Measurements from ENCODE around the gene COQ6.
"Not testable (repeated sequence)": the region's sequence is repeated elsewhere in the genome, so short reads cannot be mapped to it uniquely, and the experiment has no call there.

Gene COQ6

DNA sequence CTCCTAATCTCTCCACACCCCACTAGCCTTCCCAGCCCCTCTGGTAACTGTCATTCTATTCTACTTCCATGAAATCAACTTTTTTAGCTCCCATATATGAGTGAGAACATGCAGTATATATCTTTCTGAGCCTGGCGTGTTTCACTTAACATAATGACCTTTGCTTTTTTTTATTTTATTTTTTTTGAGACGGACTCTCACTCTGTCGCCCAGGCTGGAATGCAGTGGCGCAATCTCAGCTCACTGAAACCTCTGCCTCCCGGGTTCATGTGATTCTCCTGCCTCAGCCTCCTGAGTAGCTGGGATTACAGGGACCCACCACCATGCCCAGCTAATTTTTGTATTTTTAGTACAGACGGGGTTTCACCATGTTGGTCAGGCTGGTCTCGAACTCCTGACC, 38.6 kb downstream of the COQ6 start:
- not testable (repeated sequence) for DNase-seq

DNA sequence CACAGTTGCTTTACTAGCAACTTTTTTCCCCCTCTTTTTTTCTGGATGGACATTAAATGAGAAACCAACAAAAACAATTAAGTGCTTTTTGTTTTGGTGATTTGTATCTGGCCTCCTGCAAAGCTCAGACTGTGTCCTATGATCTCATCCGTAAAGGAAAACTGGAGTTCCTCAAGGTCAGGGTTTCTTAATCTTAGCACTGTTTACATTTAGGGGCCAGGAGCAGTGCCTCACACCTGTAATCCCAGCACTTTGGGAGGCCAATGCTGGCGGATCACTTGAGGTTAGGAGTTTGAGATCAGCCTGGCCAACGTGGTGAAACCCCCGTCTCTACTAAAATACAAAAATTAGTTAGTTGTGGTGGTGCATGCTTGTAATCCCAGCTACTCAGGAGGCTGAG, 41.0 kb downstream of the COQ6 start:
- DNase-seq, result no peak

DNA sequence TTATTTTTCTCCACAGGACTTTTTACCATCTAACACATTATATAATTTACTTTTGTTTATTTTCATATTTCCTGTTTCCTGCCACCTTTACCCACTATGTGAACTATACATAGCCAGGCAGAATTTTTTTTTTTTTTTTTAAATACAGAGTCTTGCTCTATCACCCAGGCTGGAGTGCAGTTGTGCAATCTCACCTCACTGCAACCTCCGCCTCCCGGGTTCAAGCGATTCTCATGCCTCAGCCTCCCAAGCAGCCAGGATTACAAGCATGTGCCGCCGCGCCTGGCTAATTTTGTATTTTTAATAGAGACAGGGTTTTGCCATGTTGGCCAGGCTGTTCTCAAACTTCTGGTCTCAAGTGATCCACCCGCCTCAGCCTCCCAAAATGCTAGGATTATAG, 44.8 kb downstream of the COQ6 start:
- DNase-seq, result not testable (repeated sequence)

DNA sequence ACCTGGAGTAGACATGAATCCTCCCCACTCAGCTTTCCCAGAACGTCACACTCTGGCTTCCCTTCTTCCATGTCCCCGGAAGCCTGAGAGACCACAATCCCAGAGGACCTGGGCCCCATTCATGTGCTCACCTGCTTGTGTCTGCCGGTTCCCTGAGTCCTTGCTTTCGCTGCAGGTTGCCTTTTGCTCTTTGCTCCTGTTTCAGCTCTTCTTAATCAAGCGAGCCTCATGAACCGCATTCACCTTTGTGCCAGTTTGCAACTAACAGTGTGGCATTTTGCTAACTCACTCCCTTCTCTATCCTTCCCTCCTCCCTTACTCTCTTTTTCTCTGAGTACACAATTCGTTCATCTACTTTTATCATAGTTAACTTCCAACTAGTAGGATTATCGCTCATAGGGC, 45.9 kb downstream of the COQ6 start:
- no peak for DNase-seq

DNA sequence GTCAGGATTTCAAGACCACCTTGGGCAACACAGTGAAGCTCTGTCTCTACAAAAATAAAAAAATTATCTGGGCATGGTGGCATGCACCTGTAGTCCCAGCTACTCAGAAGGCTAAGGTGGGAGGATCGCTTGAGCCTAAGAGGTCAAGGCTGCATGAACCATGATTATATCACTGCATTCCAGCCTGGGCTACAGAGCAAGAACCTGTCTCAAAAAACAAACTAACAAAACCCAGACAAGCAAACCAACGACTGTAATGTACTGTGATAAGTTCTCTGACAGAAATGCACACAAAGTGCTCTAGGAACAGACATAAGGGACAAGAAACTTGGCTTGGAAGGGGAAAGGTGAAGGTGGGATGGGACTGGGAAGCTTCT, 46.6 kb downstream of the COQ6 start:
- no peak for DNase-seq

DNA sequence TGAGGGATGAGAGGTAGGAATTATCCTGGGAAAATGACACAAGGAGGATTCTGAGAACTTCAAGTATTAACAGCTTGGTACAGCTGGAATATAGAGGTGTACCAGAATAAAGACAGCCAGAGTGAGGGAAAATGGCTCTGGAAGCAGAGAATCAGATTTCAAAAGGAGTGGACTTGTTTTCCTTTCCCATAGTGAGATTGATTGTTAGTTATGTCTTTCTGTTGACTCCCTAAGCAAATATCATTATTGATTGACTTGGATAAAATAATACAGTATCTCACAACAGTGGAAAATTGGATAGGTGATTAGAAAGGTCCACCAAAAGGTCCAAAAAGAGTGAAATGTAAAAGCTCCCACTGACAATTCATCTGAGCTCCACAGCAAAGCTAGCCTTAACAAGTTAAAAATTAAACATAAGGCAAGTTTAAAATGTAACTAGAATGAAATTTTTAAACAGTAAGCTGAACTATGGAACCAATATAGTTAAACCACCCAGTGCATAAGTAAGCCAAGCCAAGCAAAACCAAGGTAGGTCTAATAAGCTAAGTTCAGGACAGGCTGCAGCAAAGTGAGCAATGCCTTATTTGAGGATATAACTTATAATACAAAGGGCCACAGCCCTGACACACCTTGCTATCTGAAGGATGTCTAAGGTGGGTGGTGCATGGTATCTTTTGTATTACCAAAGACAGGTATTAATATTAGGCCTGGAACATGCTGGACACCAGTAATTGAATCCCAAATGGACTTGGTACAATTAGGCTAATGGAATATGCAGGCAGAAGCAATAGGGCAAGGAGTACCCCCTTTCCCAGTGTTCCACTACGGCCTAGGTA, 47.2 kb downstream of the COQ6 start:
- DNase-seq, result no peak

DNA sequence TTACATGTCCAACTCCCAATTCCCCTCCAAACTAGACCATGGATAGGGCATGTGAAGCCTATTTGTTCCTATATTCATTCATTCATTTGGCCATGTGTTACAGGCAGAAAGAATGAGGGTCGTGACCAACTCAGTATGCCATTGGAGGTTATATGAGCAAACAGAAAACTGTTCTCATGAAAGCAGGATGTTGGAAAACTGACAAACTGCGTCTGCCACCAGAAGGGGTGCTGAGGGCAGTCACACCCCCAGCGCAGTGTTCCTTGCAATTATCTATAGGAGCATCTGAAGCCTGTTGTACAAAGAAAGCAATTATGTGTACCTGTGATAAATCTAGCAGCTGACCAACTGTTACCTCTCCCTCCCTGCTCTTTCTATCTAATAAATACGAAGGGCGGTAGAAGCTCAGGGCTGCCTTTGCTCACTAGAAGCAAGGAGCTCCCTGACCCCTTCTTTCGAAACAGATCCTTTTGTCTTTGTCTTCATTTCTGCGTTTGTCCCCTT, 47.9 kb downstream of the COQ6 start:
- DNase-seq, result no peak

DNA sequence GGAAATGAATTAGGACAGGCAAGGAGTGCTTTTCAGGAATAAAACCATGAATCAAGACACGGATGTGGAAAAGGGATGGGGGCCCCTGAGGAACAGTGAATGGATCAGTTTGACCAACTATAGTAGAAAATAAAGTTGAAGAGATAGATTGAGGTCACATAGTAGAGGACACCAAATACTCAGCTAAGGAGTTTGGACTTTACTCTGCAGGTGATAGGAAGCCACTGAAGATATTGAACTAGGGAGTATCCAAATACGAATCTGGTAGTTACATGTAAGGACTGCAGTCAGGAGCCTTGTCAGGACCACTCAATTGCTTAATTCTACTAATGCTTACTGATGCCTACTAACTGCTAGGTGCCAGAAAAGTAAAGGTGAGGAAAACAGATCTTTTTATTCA, 48.6 kb downstream of the COQ6 start:
- DNase-seq, result no peak

DNA sequence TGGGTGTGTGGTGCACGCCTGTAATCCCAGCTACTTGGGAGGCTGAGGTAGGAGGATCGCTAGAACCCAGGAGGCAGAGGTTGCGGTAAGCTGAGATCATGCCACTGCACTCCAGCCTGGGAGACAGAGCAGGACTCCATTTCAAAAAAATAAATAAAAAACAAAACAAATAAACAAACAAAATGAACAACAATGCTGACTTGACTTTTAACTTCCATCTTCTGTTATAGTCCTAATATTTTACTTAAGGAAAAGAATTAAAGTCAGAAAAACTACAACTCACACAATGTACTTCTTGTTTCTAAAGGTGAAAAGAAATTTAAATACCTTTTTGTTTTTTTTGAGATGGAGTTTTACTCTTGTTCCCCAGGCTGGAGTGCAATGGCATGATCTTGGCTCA, 55.6 kb downstream of the COQ6 start:
- DNase-seq, result not testable (repeated sequence)

DNA sequence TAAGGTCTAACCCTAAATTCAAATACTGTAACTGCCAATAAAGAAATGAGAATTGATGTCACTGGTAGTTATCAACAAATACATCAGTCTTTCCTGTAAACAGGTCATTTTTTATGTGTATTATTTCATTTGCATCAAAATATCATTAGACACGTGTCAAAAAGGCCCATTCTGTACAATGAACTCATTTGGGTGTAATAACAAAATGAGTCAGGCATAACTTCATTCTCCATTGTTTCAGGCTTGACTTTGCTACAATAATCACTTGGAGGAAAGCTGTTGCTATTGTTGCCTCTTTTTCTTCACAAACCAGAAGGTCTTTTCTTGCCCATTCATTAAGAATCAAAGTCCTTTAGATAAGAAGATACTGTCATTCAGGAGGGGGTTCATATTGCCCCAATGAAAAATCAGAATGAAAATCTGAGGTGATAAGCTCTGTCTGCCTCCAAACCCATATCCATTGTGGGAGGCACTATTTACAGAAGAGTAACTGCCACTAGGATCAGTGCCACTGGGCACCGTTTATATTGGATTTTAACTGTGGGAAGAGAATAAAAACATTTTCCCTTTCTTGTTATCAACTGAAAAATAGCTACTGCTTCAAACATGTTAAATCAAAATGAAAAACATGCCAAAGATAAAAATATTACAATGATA, 58.9 kb downstream of the COQ6 start:
- no peak for DNase-seq
